DND-41 (cell line): ENCODE data around the gene DAZAP1.

ENCODE experiments used
- ATAC-seq: fragments of 200-7000 bp; cut with Tn5 transposase; 3 replicates; pipeline ENCODE4 v1.9.1; 2021; ENCODE audit warnings: low read depth; ENCODE audit not compliant: insufficient read depth
- DNase-seq: peaks from one replicate; pipeline ENCODE4 v3.0.0-alpha.2; 2020
- H2AFZ ChIP-seq: 2 replicates; pipeline ENCODE4 v1.6.0; 2012; ENCODE audit warnings: low read depth, low read length
- H3K27ac ChIP-seq: 2 replicates; pipeline ENCODE4 v1.5.1; 2012; ENCODE audit warnings: low read length, inconsistent platforms
- H3K27me3 ChIP-seq: fragments of 200-600 bp; sonication (generic); 2 replicates; pipeline ENCODE4 v1.6.0; 2012; ENCODE audit warnings: low read length, mild to moderate bottlenecking, inconsistent platforms; ENCODE audit not compliant: insufficient read depth, poor library complexity
- H3K36me3 ChIP-seq: 2 replicates; pipeline ENCODE4 v1.5.1; 2012; ENCODE audit warnings: low read length, inconsistent platforms; ENCODE audit not compliant: insufficient read depth
- H3K4me1 ChIP-seq: 2 replicates; pipeline ENCODE4 v1.5.1; 2012; ENCODE audit warnings: mild to moderate bottlenecking, low read length; ENCODE audit not compliant: insufficient read depth
- H3K4me2 ChIP-seq: 2 replicates; pipeline ENCODE4 v1.6.0; 2012; ENCODE audit warnings: mild to moderate bottlenecking, moderate library complexity, low read length, inconsistent platforms; ENCODE audit not compliant: insufficient read depth
- H3K4me3 ChIP-seq, 2 experiments: fragments of 200-600 bp in 1 of 2; shearing (Covaris generic) in 1 of 2; 2 replicates each; pipeline ENCODE4 v1.5.1; 2012 to 2016; ENCODE audit warnings: inconsistent platforms in 2 of 2, low read length in 2 of 2, mild to moderate bottlenecking in 2 of 2, low read depth in 1 of 2, moderate library complexity in 1 of 2
- H3K79me2 ChIP-seq: 2 replicates; pipeline ENCODE4 v1.6.0; 2012; ENCODE audit warnings: low read length, inconsistent platforms; ENCODE audit not compliant: insufficient read depth
- H3K9ac ChIP-seq: 2 replicates; pipeline ENCODE4 v1.6.0; 2012; ENCODE audit warnings: low read depth, mild to moderate bottlenecking, inconsistent platforms, low read length, moderate library complexity
- H3K9me3 ChIP-seq: 2 replicates; pipeline ENCODE4 v1.5.1; 2012; ENCODE audit warnings: low read length, moderate library complexity, mild to moderate bottlenecking, inconsistent platforms; ENCODE audit not compliant: insufficient read depth, severe bottlenecking
- H4K20me1 ChIP-seq: 2 replicates; pipeline ENCODE4 v1.6.0; 2012; ENCODE audit warnings: low read length; ENCODE audit not compliant: insufficient read depth
- CTCF ChIP-seq: IDR thresholded peaks from 2 replicates; pipeline ENCODE4 v1.5.1; 2012; ENCODE audit warnings: borderline replicate concordance, low read length, moderate library complexity, mild to moderate bottlenecking; ENCODE audit not compliant: poor library complexity, severe bottlenecking; ENCODE audit errors: extremely low read depth
- EZH2 ChIP-seq: IDR thresholded peaks from 3 replicates; pipeline ENCODE4 v1.6.1; 2012; ENCODE audit warnings: borderline replicate concordance, low read depth, mild to moderate bottlenecking, moderate library complexity, low read length, inconsistent platforms; ENCODE audit not compliant: severe bottlenecking

The DAZAP1 gene

GRCh38 chr19:1366899-1367870 lies 40.2 kb upstream of the DAZAP1 start:
- Histone ChIP-seq H2AFZ (no peak overlapping the region), H3K9me3 (no peaks in the 10 kb centered on the region), H3K79me2 (peaks cover 4% of the 10 kb centered on the region), H3K4me3 (no peak overlapping the region), H3K4me2 (no peak overlapping the region), H4K20me1 (peaks cover 3% of the 10 kb centered on the region), H3K27me3 (no peaks in the 10 kb centered on the region), H3K36me3 (peaks cover 89% of the 10 kb centered on the region), H3K27ac (no peak overlapping the region), H3K9ac (no peak overlapping the region), H3K4me1 (no peaks in the 10 kb centered on the region)
- DNase-seq (no peak), ATAC-seq (no peak)
- TF ChIP-seq CTCF (no peak), EZH2 (no peak)

- no peak for TF ChIP-seq CTCF
- no peak for TF ChIP-seq EZH2
- peaks cover under 1% of the 10 kb centered on the region; the same call in 1 of the 2 replicates for H3K79me2 ChIP-seq
- no peaks in the 10 kb centered on the region; the same call in 1 of the 2 replicates for H4K20me1 ChIP-seq
These were observed 38.1 kb upstream of the DAZAP1 start for GRCh38 chr19:1369214-1369805.

GRCh38 chr19:1370579-1371361 lies 36.6 kb upstream of the DAZAP1 start:
- H3K27me3 ChIP-seq: no peaks in the 10 kb centered on the region
- TF ChIP-seq EZH2 (no peak), CTCF (no peak)
- no peak for ATAC-seq
- no peak overlapping the region for H2AFZ ChIP-seq
- peaks cover 79% of the 10 kb centered on the region for H3K36me3 ChIP-seq
- H3K4me3 ChIP-seq: no peak overlapping the region
- no peaks in the 10 kb centered on the region for H3K4me1 ChIP-seq
- DNase-seq: no peak
- no peaks in the 10 kb centered on the region for H3K9me3 ChIP-seq
- no peak overlapping the region for H3K27ac ChIP-seq
- H3K4me2 ChIP-seq: no peak overlapping the region
- no peaks in the 10 kb centered on the region for H3K79me2 ChIP-seq
- no peak overlapping the region for H3K9ac ChIP-seq
- H4K20me1 ChIP-seq: no peaks in the 10 kb centered on the region; the same call in 1 of the 2 replicates

More at GRCh38 chr19:1369214-1369805, 38.1 kb upstream of the DAZAP1 start:
- Histone ChIP-seq H3K9ac (no peak overlapping the region), H2AFZ (no peak overlapping the region), H3K36me3 (peaks cover 89% of the 10 kb centered on the region), H3K27me3 (no peaks in the 10 kb centered on the region), H3K4me3 (no peak overlapping the region), H3K9me3 (no peaks in the 10 kb centered on the region), H3K4me2 (no peak overlapping the region), H3K4me1 (no peaks in the 10 kb centered on the region), H3K27ac (no peak overlapping the region)
- ATAC-seq: no peak
- no peak for DNase-seq
